GM18499 (cell line): ENCODE results near the gene ALDH1A3.
"Not testable (repeated sequence)": the region's sequence is repeated elsewhere in the genome, so short reads cannot be mapped to it uniquely, and the experiment has no call there.

ENCODE experiments used
- ATAC-seq: cut with Tn5 transposase; IDR thresholded peaks from one replicate; pipeline ENCODE4 v1.9.1; 2021; ENCODE audit warnings: moderate number of reproducible peaks; ENCODE audit not compliant: insufficient read depth, unreplicated experiment

Gene ALDH1A3

DNA sequence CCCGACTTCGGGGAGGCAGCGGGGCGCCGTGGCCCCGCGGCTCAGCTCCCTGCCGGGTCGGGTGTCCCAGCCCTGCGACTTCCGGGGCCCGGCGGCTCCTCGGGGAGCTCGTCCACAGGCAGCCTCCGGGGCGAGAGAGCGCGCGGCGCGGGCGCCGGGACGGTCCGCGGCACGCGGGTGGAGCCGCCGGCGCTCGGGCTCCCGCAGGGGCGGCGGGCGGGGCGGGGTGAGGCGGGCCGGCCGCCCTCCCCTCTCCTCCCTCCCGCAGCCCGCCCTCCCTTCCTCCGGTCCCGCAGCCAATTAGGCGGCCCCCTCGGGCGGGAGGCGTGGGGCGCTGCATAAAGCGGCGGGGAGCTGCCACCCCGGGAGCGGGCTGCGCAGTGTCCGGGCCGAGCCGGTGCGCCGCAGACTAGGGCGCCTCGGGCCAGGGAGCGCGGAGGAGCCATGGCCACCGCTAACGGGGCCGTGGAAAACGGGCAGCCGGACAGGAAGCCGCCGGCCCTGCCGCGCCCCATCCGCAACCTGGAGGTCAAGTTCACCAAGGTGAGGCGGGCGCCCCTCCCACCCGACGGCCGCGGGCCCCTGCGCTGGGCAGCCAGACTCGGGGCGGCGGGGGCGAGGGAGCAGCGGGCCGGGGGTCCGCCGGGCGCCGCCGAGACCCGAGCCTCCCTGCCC is at the start of gene ALDH1A3:
ALDH1A3 (plus strand) TSS at position 368 of the 675 bp plus-strand sequence; CDS start at position 445, 77 bp downstream.
- ATAC-seq, result no peak

DNA sequence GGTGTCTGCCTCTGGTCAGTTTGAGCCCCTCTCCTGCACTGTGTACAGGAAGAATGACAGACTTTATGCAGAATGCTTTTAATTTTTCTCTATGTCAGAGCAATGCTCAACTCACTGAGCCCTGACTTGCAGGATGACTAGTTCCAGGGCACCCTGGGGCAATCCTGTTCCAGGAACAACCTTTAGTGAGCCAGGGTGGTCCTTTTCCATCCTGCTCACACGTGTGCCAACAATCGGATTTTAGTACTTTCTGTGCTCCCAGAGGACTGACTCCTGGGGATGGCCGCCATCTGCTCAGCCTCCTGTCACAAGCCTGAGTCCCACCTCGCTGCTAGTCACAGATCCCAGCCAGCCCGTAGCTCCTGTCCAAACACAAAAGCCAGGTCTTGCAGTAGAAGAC is 48.2 kb upstream of the ALDH1A3 start:
- ATAC-seq, result no peak

- ATAC-seq, result no peak
Observed at GRCh38 chr15:100832149-100832942, 47.3 kb upstream of the ALDH1A3 start.

DNA sequence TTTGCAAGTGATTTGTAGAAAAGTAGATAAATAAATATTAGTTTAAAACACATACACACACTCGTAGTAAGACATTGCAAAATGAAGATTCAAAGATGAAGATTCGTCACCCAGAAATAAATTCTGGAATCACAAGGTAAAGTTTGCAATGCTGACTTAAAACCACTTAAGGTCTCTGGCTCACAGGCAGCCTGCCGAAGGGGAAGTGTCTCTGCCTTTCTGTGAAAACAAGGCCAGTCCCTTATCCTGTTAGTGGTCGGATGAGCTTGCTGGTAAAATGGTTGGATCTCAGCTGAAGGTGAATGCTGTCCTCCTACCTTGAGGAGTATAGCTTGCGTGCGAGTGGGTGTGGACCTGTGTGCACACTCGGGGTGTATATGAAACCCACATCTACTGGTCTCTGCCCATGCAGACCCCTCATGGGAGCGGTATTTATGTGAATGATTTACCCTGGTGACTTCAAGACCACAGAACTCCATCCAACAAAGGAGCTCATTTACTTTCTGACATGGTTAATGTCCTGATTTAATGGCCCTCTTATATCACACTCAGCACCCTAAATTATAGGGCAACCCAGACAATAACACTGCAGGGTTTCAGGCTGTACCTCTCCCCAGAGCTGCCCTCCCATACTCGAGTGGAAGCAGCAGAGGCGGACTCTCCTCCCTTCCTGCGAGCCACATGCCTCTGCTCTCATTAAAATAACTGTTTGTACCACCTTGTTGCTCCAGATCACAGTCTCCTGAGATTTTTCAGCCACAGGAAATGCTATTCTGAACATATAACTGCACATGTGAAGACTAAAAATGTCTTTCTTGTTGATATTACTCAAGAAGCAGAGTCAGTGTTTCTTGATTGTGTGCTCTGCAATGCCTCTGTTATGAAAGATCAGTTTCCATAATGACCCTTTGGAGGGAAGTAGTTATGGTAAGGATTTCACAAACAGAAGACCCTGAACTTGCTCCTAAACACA is 45.9 kb upstream of the ALDH1A3 start:
- no peak for ATAC-seq

GRCh38 chr15:100834731-100835130 is 44.9 kb upstream of the ALDH1A3 start:
- ATAC-seq, result no peak

- ATAC-seq, result no peak
Observed at GRCh38 chr15:100835636-100836035, 44.0 kb upstream of the ALDH1A3 start.

DNA sequence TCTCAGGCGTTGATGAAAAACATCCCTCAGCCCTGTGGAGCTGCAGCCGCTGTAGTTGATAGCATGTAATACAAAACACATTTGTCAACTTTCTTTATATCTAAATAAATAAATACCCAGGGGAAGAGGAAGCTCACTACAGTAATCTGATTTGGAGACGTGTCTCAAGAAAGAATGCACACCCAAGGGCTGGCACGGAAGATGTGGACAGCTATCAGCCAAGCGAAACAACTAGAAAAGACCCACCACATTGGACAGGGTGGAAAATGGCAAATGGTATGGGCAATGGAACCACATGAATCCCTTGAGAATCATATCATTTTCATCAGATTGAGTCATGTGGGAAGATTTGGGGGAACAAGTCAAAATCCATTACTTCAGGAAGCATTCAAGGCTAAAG is 43.1 kb upstream of the ALDH1A3 start:
- no peak for ATAC-seq

DNA sequence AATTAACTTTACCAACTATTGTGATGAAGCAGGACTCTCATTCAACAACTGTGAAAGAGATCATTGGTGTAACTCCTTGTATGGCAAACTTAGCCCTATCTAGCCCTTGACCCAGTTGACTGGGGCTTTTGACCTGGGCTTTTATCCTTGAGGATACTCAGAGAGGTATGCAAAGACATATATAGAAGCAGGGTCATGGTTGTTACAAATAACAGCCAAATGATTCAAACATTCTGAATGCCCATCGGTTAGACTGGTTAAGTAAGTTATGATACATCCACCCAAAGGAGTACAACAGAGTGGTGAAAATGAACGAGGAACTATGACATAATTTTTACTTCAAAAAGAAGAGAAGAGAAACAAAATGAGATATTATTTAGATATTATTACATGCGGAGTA is 38.2 kb upstream of the ALDH1A3 start:
- ATAC-seq, result no peak

DNA sequence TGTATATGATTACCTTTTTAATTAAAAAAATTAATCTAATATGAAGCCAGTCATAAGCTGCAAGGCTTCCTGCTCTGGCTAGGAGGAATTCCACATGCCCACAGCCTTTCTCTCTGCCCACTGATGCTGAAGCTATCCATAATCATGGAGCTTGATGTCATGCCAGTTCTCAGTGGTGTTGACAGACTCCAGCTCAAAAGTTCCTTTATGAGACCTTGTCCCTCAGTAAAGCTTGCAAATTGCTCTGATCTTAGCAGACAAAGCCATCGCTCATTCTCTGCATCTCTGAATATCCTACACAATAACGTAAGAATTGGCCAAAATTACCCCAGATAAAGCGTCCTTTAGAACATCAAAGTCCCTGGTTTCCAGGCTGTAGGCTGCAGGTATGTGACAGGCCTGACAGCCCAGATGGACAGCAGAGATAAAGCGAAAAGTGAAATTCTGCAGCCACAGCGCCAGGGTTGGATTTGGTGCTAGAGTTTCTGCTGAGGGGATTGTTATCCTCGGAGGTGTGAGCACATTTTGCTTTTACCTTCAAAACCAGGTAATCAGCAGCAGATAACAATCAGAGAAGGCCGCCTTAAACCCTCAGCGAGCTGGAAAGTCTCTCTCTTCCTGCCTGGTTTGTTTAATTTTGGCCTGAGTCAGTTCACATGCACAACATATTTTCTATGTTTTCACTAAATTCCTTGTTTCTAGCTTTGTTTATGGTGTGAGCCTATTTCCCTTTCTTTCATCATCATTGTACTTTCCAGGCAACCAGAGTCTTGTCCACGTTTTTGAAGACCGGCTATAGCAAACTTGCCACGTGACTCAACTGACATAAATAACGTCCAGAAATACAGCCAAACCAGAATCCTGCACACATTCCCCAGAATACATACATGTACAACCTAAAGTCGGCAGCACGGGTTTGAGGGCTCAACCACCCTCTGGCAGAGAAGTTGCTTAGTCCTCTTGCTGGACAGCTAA is 36.6 kb upstream of the ALDH1A3 start:
- ATAC-seq, result no peak

- ATAC-seq, result no peak
Observed at GRCh38 chr15:100844167-100844566, 35.5 kb upstream of the ALDH1A3 start.

GRCh38 chr15:100844778-100845177 is 34.9 kb upstream of the ALDH1A3 start:
- no peak for ATAC-seq

- no peak for ATAC-seq
Observed at GRCh38 chr15:100847194-100847593, 32.4 kb upstream of the ALDH1A3 start.

DNA sequence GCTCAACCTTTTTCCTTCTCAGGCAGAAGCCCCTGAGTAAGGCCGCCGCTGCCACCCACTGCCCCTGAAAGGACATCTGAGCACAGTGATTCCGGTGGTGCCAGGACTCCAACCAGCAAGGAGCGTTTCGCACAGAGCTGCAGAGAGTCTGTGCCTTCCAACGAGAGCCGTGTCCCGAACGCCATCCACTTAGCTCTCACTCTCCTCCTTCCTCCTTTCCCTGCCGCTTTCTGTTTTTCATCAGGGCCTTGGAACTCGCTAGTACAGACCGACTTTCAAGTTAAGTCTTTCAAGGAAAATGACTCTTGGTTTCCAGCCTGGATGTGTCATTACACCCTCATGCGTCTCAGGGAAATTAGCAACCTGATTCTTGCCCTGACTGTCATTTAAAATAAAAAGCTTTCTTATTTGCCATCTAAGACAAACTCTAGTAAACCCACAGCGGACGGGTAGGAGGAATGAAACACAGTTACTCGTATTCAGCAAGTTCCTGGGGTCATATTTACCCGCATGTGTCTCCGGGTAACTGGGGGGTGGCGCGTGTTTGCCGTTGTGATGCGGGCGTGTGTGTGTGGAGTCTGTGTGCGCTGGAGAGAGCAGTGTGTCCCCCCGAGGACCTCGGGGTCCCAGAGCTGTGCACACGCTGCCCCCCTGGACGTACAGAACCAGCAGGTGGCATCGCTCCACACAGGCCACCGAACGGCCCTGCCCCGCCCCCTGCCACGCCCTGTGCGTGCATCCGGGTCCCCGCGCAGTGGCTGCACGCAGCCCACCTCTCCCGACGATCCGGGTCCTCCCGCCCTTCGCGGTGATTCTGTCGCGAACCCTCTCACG is 30.4 kb upstream of the ALDH1A3 start:
- ATAC-seq, result no peak

DNA sequence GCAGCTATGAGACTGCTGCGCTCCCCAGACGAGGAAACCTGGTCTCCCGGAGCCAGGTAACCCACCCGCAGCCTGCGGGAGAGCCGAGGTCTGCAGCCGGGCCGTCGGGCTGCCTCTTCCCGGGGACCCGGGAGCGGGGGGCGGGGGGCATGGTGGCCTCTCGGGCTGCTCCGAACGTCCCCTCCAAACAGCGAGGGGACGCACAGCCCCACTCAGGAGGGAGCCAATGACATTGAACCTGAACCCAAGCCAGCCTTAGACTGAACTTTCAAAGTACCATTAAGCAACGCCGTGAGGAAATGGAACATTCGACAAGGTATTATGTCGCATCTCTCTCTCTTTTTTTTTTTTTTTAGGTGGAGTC is 29.8 kb upstream of the ALDH1A3 start:
- no peak for ATAC-seq

DNA sequence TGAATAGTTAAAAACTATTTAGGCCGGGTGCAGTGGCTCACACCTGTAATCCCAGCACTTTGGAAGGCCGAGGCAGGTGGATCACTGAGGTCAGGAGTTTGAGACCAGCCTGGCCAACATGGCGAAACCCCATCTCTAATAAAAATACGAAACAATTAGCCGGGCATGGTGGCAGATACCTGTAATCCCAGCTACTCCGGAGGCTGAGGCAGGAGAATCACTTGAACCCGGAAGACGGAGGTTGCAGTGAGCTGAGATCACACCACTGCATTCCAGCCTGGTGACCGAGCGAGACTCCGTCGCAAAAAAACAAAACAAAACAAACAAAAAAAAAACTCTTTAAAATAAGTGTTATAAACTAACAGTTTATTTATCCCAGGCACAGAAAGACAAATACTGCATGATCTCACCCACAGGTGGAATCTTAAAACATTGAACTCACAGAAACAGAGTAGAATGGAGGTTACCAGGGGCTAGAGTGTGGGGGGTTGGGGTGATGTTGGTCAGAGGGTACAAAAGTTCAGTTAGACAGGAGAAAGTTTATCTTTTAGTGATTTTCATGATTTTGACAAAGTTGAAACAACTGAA is 28.1 kb upstream of the ALDH1A3 start:
- not testable (repeated sequence) for ATAC-seq

DNA sequence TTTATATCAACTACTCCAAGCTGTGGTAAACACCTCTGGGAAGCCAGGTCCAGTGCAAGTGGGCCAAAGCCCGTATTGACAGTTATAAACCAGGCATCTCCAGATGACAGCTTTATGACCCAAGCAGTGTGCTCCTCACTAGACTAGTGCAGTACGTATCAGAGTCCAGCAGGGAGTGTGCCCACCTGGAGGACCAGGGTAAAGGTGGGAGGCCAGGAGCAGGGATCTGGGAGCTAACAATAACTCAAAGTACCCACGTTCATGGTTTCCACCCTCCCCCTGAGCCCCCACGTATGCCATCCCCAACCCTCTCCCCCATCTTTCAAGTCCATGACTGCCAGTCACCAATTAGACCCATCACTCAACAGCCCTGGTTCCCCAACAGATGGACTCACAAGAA is 27.0 kb upstream of the ALDH1A3 start:
- ATAC-seq, result no peak

GRCh38 chr15:100853676-100854440 is 25.8 kb upstream of the ALDH1A3 start:
- no peak for ATAC-seq

DNA sequence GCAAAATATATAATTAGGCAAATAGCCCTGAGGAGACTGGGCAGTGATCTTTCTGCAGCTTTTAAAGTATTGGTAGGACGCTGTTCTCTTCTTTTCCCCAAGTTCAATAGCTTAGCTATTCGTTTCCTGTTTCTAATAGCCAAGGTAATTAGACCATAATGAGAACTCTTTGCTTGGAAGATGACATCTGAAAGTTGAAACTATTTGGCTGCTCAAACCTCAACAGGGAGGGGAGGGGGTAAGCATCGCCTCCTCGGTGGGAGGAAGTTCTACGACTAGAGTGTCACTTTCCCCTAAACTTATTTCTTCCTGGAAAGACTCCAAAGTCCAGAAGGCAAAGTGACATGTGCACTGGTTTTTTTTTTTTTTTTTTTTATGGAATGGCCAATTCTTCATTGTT is 22.8 kb upstream of the ALDH1A3 start:
- no peak for ATAC-seq
